GM19452 (cell line): Measurements from ENCODE around the gene EBF3.

ENCODE experiments used
- ATAC-seq: cut with Tn5 transposase; IDR thresholded peaks from one replicate; pipeline ENCODE4 v1.9.1; 2021; ENCODE audit not compliant: unreplicated experiment

The EBF3 gene

DNA sequence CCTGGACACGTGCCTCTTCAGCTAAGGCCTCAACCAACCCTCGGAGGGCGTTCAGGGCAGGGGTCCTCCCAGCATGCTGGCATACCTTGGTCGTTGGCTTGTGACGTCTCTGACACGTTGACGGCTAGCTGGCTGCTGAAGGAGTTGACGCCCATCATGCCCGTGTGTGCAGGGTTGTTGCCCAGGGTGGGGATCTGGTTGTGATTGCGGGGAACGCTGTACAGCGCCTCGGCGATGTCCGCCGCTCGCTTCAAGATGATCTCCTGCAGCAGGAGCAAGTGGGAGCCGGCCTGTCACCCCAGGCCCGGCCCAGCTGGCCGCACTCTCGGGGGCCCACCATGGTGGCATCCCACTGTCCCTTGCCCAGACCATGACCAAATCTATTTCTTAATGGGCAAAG, 122.0 kb downstream of the EBF3 start:
- ATAC-seq, result no peak

DNA sequence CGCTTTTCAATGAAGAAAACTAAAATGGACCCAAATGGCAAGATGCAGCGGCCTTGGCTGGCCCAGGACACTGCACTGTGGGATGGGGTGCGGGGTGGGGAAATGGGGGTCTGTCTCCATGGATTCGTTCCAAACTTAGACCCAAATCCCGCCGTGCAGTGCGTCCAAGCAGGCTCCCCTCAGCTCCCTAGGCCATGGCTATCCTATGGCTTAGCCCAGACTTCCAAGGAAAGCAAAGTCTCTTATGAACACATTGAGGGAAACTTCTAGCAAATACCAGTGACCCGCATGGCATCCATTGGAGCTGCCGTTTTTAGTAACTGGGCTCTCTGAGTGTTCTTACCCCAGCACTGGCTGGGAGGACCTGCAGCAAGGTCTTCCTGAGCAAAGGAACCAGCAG, 122.5 kb downstream of the EBF3 start:
- ATAC-seq, result no peak

DNA sequence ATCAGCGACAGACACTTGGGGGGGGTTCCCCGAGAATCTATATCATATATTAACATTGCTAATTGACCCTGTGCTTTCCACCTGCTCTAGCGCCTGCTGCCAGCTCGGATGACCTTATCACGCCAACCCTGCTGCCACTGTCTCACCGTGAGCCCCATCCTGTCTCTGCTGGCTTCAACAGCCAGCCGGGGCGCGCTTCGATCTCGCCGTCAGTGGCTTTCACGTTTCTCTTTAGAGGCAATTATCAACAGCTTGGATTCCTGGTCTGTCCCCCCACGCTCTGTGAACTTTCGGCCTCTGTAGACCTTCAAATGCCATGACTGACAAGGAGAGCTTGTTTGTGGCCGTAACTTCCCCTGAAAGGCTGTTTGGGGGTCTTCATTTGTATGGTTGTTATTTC, 123.0 kb downstream of the EBF3 start:
- ATAC-seq, result no peak

DNA sequence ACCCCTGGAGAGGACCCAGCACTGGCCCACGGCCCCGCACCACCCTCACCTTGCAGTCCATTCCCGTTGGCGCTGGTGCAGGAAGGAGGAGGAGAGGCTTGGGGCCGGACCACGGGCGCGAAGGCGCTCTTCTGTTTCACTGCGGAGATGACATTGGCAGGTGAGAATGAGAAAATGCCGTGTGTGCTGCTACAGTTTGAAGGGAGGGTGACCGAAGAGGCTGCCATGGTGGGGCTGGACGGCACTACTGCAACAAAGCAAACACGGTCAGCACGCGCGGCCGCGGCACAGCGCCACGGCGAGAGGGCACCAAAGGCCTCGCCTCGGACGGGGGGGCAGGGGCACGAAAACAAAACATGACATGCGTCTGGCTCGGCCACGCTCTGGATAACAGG, 123.9 kb downstream of the EBF3 start:
- ATAC-seq, result no peak

DNA sequence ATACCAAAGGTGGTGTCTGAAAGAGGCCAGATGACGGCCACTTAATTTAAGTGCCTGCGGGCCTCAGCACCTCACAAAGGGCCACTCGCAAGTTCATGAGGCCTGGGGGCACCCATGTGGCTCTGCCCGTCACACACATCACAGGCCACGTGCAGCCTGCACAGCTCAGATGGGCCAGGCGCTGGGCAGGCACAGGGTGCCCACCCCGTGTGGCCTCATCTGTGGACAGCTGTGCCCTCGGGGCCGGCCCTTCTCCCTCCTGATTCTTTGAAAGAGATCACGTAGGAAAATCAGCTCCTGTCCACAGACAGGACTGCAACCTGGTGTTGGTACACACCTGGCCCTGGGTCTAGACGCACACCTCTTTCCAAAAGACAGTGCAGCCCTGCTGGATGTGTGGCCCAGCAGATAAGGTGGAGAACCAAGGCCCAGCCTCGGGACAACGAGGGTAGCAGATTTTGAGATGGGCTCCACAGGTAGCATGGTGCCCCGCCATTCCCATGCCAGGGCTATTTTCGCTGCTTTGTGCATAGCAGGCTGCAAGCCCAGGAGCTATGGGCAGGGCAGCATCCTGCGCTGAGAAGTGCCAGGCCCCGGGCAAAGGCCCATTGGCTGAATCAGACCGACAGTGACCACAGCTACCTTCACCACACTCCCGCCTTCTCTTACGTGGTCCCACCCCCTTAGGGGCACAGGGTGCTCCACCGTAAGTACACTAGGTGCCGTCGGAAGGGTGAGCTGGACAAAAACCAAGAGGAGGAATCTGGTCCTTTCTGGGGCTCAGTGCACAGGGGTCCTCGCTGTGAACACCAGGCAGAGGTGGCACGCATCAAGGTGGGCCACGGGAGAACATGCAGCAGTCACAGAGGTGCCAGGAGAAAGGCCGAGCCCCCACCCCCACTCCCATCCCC, 124.5 kb downstream of the EBF3 start:
- no peak for ATAC-seq

DNA sequence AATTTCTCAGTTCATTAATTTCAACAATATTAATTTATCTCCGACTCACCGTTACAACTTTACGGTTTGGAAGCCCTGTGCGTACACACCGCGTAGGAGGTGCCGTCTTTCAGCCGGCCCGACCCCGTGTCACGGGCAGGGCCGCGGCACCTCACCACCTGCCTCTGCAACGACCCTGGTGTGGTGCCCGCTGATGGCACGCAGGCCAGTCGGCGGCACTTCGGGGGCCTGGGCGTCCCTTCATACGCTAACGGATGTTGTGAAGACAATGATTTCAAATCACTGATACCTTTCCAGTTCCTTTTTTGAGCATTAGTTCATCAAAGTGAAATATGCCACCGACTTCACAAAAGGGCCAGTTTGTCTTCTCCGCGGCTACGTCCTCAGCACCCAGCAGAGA, 125.3 kb downstream of the EBF3 start:
- ATAC-seq, result no peak

DNA sequence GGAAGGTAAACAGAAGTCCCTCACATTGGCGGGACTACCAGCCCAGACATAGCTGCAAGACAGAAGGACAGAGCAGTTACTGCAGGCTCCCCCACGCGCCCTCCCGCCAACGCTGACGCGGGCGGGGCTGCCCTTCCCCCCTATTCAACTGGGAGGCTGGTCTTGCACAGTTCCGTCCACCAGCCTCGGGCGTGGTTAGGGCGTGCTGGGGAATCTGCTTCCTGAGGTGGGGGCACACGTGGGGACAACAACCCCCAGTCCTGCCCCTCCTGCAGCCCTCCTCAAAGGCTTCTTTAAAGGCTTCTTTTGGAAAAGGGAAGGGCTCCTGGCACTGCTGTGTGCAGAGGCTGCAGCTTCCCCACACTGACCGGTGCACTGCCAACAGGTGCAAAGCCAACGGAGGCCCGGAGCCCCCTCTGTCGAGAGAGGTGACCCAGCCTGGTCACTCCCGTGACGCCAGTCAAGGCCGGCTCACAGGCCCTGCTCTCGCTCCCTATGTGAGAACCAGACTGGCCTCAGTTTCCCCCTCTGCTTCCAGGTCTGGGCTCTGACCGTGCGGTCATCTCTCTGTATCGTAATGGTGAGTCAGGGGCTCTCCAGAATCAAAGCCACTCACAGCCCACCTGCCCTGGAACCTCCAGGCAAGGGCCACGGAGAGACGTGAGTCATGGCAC, 126.0 kb downstream of the EBF3 start:
- ATAC-seq, result no peak

DNA sequence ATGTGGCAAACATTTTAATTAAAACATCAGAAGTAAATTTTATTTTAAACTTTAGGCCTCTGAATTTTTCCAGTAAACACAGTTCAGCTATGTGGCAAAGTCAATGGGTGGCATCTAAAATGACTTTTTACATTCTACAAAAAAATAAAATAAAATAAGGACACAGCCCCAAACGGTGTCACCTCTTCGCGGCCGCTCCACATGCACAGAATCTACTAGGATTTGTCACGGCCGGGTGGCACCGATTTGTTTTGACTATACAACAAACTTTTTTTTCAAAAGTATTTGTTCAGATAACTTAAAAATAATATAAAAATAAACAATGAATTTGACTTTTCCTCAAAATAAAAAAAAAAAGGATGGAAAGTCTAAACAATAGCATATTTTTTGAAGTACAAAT, 127.8 kb downstream of the EBF3 start:
- ATAC-seq, result no peak

DNA sequence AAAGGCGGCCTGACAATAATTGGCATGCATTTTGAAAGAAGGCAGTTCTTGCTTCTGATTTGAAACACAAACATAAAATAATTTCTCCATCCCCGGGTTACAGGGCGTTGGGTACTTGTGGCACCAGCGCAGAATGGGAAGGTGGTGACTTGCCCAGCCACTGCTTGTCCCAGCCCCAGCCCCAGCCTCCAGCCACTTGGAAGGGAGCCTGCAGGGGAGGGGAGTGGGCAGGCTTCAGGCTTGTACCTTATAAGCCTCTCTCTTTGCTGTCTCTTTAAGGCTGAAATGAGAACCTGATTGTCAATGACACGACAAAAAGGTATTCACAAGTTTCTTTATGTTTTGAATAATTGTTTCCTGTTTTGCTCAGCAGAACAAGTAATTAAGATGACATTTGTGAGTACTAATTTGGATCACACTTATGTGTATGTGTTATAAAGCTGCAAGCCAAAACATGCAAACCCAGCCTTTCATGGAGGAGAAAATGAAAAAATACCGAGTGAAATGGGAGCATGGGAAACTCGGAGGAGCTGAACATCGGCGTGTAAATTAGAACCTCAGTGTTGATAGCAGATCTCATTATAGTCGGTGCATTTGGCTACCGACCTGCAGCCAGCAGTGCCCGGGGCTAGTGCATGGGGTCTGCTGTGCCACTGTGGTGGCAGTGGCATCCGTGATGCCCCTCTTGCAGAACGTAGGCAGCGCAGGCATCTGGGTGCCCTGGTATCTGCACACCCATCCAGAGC, 129.9 kb downstream of the EBF3 start:
- ATAC-seq, result no peak

DNA sequence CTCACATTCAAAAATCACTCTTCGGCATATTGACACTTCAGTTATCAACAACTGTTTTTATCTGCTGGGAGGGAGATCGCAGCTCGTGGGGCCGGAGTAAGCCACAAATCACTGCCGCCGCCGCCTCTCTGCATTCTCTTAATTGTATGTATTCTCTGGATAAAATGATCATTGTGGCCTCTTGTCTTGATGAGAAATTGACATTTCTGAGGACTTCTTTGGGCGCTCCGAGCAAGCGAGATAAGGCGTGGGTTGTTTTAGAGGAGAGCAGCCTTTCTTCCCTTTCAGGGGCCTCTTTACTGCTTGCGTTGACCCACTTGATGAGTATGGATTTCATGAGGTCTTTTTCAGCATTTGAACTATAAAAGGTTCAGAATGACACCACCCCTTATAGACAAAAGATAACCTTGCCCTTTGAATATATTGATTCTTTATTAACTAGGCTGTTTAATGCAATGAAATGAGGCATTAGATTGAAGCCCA, 130.6 kb downstream of the EBF3 start:
- ATAC-seq, result no peak

DNA sequence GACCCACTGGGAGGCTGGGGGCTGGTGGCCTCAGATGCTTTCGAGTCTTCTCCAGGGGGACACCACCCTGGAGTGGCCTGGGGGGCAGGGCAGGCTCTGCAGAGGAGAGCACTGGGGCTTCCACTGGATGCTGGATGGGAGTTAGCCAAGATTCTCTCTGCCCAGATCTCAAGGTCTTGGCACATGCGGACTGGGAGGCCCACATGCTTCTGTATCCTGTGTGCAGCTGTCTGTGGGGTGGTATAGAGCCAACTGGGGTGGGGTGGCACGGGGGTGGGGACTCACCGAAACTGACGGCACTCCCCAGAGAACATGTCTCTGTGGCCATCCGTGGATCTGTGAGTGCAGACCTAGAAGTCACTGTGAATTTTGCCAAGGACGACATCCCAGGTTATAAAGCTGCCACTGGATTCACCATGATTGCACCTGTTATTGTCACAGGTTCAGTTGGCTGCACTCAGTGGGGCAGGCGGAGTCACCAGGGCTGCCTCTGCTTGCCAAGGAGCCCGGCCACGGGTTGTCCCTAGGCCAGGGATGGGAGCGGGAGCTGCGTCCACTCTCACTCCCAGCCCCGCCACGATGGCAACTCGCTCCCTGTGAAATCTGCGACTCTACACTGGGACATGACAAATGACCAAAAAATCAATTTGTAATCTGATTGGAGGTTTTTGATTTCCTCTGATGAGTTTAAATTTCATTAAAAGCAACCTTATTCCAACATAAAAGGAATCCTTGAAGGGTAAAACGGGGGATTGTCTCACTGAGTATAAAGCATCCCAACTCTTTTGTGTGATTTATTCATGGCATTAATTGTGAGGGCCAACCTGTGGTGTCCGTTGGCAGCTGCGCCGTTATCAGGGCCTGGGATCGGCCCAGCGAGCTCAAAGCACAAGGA, 131.3 kb downstream of the EBF3 start:
- ATAC-seq, result no peak

DNA sequence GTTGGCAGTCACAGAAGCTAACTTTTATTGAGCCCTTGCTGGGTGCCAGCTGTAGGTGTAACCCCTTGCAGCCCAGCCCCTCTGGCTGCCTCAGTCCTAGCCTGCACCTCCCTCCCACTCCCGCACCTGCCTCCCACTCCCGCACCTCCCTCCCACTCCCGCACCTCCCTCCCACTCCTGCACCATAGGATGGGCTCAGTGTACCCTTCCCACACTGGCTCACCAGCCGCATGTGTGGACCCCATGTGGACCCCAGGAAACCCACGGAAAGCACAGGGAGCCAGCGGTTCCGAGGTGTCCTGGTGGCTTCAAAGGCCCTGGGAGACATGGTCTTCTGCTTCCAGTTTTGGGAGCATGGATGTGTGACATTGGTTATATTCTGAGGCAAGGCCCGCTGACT, 132.9 kb downstream of the EBF3 start:
- ATAC-seq, result no peak

DNA sequence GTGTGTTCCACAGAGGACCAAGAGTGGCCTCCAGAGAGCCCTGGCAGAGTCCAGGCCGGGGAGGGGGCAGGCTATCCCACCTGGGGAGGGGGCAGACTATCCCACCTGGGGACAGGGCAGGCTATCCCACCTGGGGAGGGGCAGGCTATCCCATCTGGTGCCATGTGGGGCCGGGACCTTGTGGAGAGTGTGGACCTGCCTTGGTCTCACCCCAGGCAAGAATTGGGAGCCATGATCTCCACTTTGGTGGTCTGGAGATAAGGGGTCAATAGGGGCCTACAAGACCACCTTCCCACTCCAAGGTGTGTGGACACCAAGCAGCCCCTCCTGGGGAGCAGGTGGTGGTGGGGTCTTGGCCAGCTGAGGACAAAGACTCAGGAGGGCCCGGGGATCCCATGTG, 138.2 kb downstream of the EBF3 start:
- ATAC-seq, result no peak

DNA sequence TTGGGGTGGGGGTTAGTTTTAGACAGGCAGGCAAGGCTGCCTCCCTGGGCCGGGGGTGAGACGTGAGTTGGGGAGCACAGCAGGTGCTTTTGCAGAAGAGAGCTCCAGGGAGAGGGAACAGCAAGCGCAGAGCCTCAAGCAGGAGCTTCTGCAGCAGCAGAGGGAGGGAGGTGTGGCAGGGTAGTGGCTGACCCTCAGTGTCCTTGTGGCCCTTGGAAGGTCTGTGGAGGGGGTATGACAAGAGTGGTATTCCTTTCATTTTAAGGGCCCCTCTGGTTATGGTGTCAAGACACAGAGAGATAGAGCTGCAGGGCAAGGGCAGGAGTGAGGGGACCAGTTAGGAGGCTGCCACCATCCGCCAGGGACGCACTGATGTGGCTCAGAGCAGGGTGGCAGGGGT, 138.9 kb downstream of the EBF3 start:
- no peak for ATAC-seq

DNA sequence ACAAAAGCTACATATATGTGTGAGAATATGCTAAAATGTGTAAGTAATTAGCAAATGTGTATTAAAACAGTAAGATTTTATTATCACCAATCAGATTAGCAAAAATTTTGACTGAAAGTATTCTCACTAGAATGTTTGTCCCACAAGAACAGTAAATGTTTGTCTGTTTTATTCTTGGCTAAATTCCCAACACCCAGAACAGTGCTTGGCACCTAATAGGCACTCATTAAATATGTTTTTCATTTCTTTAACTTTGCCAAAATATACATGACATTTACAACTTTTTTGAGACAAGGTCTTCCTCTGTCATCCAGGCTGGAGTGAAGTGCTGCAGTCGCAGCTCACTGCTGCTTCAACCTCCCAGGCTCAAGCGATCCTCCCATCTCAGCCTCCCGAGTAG, 143.6 kb downstream of the EBF3 start:
- ATAC-seq, result no peak

DNA sequence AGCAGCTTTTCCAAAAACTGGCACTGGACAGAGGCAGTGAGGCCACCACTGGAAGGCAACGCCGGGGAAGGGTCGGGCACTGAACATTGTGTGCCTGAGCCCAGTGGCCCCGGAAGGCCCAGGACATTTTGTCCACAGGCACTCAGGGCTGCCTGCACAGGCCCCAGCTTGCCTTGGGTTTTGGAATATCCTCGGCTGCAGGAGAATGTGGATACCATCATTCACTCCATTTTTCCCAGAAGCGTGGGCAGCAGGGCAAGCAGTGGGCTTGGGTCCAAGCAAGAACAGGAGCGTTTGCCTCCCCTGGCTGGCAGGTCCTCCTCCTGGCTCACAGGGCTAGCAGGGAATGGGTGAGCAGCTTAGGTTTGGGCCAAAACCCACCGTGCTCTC, 147.4 kb downstream of the EBF3 start:
- no peak for ATAC-seq

DNA sequence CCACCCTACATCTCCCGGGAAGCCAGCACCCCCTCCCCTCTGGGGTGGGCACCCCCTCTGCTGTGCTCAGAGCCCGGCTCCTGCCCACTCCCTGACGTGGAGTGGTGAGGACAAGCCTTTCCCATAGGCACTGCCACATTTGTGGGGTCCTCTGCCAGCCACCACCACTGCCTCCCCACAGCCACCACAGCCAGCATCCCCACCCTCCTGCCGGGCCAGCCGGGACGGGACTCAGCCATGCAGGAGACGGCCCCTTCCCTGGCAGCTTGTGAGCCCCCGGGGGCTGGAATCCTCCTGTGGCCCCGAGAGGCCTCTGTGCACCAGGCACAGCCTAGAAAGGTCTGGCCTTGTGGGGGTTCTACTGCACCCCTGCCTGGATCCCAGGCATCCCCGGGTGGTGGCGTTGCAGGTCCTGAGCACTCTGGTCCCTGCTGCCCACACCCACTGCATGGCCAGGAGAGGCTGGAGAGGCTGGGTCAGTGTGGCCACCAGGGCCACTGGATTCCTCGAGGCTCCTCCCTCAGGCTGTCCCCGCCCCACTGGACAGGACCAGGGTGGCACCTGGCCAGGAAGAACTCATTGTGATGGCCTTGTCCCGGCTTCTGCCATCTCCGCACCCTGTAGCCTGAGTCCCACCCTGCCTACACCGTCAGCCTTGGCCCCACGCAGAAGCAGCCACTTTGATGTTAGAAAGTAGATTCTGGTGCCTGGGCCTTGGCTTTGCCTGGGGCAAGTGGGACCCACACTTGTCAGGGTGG, 148.0 kb downstream of the EBF3 start:
- no peak for ATAC-seq

DNA sequence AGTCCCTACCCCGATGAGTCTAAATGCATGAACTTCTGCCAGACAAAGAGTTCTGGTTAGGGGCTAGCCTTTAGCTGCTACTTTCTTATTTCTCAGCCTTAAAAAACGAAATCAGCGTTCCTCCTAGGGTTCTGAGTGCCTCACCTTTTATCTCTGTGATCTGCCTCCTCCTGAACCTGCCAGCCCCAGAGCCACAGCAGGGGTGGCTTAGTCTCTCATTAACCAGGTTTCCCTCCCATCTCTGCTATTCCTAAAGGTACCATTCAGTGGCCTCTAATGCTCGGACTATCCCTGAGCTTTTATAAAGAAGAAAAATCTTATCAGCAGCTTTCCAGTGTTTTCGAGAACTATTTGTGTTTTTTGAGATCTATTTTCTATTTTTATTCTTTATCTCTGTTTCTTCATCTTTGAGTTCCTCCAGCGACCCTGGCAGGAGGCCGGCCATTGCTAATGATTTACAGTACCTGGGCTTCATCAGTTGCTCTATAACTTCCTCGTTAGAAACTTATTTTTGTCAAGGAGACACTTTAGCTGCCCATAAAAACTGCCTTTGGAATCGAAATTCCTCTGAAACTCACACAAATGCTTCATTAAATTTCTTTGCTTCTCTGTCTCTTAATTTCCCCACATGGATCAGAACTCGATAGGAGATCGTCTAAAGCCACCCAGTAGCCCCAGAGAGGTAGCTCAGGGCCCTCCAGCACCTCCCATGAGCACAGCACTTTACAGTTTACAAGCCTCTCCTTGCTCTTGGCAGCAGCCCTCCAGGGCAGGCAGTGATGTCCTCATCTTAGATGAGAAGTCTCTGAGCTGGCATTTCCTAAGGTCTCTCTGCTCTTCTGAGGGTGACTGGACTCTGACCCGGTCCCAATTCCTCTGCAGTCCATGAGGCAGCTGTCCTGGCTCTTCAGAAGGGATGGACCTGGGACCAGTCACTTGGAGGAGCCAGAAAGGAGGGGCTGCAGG, 149.1 kb downstream of the EBF3 start:
- no peak for ATAC-seq

DNA sequence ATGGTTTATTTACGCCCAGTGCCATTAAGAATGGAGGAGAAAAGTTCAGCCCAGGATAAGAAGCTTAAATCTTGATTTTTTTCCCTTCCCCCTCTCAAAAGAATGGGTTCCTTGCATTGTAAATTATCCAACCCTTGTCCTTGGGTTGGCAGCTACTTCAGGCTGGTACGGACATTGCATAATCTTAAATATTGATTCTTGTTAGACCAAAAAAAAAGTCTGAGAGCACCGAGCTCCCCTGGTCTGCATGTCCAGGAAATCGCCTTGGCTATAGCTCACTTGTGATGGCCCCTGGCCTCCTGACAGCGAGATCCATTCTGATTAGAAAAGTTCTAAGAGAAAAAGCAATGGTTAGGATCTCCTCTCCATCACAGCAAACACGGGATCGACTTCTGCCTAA, 151.7 kb downstream of the EBF3 start:
- ATAC-seq, result no peak
